Heart right ventricle (tissue), 16 donors: ENCODE results near the gene CLTCL1. TPM values are rescaled to one million over a fixed set of nuclear protein-coding genes. Genes with fewer than 3 reads are reported as not detected.

ENCODE experiments used
- ATAC-seq, 8 donors: fragments of 200-7000 bp; cut with Tn5 transposase; one replicate each; pipeline ENCODE4 v1.9.1; 2020; ENCODE audit warnings: mild to moderate bottlenecking in 8 of 8, moderate library complexity in 8 of 8, moderate number of reproducible peaks in 1 of 8
- DNase-seq, 2 donors: peaks; one replicate each; pipeline ENCODE4 v3.0.0-alpha.2; 2020
- H3K27ac ChIP-seq, 10 donors: fragments of 200-600 bp; sonication (generic) in 2 of 10; one replicate each; pipeline versions ENCODE4 v1.5.0 to v1.8.0; 2020 to 2022; ENCODE audit warnings: mild to moderate bottlenecking in 3 of 10
- H3K27me3 ChIP-seq, 7 donors: fragments of 200-600 bp; one replicate each; pipeline ENCODE4 v1.8.0; 2021 to 2022; ENCODE audit warnings: mild to moderate bottlenecking in 2 of 7
- H3K36me3 ChIP-seq, 9 donors: fragments of 200-600 bp; sonication (generic) in 1 of 9; one replicate each; pipeline versions ENCODE4 v1.5.0 to v1.8.0; 2020 to 2022; ENCODE audit warnings: mild to moderate bottlenecking in 2 of 9
- H3K4me1 ChIP-seq, 9 donors: fragments of 200-600 bp; sonication (generic) in 1 of 9; one replicate each; pipeline versions ENCODE4 v1.5.0 to v1.8.0; 2020 to 2022; ENCODE audit warnings: mild to moderate bottlenecking in 4 of 9
- H3K4me3 ChIP-seq, 10 donors: fragments of 200-600 bp; sonication (generic) in 2 of 10; one replicate each; pipeline versions ENCODE4 v1.5.0 to v1.8.0; 2020 to 2022; ENCODE audit warnings: mild to moderate bottlenecking in 7 of 10, moderate library complexity in 2 of 10
- H3K9me3 ChIP-seq, 11 donors: fragments of 200-600 bp in 10 of 11; sonication (generic) in 2 of 11; one replicate each; pipeline versions ENCODE4 v1.5.0 to v1.8.0; 2013 to 2022; ENCODE audit warnings: mild to moderate bottlenecking in 2 of 11, control low read depth in 1 of 11, moderate library complexity in 1 of 11
- WGBS, 2 donors: extraction: QIAGEN DNeasy Blood & Tissue Kit; methylation state at CpG; one replicate each; pipeline ENCODE4 v1.1.7; 2013; ENCODE audit warnings: inconsistent platforms in 1 of 2; 5-methylcytosine and 5-hydroxymethylcytosine counted together
- intact Hi-C, 10 donors: fragments of 100-400 bp; cut with DNase I; formaldehyde crosslinking; loops; one replicate each; pipeline versions ENCODE4 v1.11.1 to v1.14.2; 2022
- polyA plus RNA-seq, 2 donors: library from polyadenylated mRNA; stranded (reverse); fragments of 200-250 nt; gene quantifications; one replicate each; pipeline ENCODE4 v1.2.3, GENCODE V29; 2013
- total RNA-seq, 10 donors: library from RNA; stranded (reverse); fragmentation: NEBNext Ultra II Directional in 3 of 10; extraction: Animal tissue kit (Norgen Biotek cat#: 25700) in 3 of 10; gene quantifications; one replicate each; pipeline versions ENCODE4 v1.2.1 to v1.2.4, GENCODE V29; 2021 to 2023
- TF ChIP-seq, protein P1 (sequence below), 9 donors: fragments of 200-600 bp; sonication (generic) in 2 of 9; IDR thresholded peaks; one replicate each; pipeline versions ENCODE4 v1.5.0 to v1.8.0; 2021 to 2022; ENCODE audit warnings: antibody characterized with exemption in 9 of 9, mild to moderate bottlenecking in 5 of 9, moderate library complexity in 1 of 9
- donor health status: Arrhythmogenic right ventricular cardiomyopathy.
- donor health status: ischemic (EF 13 %, LVEDD 7.1; RV severe dilation, severe dysfunction).
- donor health status: healthy with polysubstance abuse.
- donor health status: DM: no; HTN: yes; CAD: no.
- donor health status: DM: no; HTN: no; CAD: no.
- donor health status: ischemic (EF 25% LVEDD 6.9; RV normal size, moderate dysfunction).
- donor health status: ischemic (EF 25% LVEDD 5.7; RV mildly dilated, moderate dysfunction).
- donor health status: healthy.
- donor health status: DM: yes; HTN: yes; CAD: no.
- donor health status: Ischemic cardiomyopathy.
- donor health status: ischemic (EF 35%, LVEDD 5.7; RV mildly dilated, moderate dysfunction).
- donor health status: nonischemic (EF 11% LVEDD 7.7; RV severe dilation, severe dysfunction).
- donor health status: DM: yes; HTN: yes; CAD: no.
- donor health status: PGD.
- donor health status: ischemic (EF 29% LVEDD 5.4; RV normal size, mild dysfunction).
- donor health status: nonischemic (EF 23%, LVEDD 6.1; RV moderate dilation, normal function).

CLTCL1 gene
- total and polyA plus RNA-seq, 12 donors = 5.4 to 21.9 (median 13.1) TPM

DNA sequence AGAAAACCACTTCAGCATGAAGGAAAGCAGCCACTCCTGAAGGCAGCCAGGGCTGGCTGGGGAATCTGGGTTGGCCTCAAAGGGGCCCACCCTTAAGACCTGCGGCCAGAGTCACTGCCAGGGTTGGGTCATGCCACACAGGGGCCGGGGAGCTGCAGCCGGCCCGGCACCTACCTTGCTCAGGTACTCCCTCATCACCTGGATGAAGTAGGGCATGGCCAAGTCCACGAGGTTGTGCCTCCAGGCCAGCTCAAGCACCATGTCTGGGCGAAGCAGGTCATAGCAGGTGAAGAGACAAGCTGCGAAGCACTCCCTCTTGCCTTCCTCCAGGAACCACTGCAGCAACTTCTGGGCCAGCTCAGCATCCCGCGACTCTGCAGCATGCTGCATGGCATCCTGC lies 108.3 kb downstream of the CLTCL1 start:
- no peak overlapping the region for H3K4me3 ChIP-seq
- H3K36me3 ChIP-seq = peaks cover 0 to 24% (median 0%) of the 10 kb centered on the region in 9 donors
- TF ChIP-seq, protein P1, sequence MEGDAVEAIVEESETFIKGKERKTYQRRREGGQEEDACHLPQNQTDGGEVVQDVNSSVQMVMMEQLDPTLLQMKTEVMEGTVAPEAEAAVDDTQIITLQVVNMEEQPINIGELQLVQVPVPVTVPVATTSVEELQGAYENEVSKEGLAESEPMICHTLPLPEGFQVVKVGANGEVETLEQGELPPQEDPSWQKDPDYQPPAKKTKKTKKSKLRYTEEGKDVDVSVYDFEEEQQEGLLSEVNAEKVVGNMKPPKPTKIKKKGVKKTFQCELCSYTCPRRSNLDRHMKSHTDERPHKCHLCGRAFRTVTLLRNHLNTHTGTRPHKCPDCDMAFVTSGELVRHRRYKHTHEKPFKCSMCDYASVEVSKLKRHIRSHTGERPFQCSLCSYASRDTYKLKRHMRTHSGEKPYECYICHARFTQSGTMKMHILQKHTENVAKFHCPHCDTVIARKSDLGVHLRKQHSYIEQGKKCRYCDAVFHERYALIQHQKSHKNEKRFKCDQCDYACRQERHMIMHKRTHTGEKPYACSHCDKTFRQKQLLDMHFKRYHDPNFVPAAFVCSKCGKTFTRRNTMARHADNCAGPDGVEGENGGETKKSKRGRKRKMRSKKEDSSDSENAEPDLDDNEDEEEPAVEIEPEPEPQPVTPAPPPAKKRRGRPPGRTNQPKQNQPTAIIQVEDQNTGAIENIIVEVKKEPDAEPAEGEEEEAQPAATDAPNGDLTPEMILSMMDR (IDR thresholded peaks at IDR 0.05) = no peak
- H3K4me1 ChIP-seq = peaks cover 0 to 16% (median 8%) of the 10 kb centered on the region in 9 donors
- H3K27me3 ChIP-seq = no peaks in the 10 kb centered on the region
- no peak overlapping the region for H3K27ac ChIP-seq
- DNase-seq = no peak
- intact Hi-C loops = loop anchor here in 2 of 10 donors (10.0 kb wide), 1 partner anchor 182 kb away; no protein-coding TSS in a partner anchor
- no peaks in the 10 kb centered on the region for H3K9me3 ChIP-seq
- ATAC-seq = no peak
- WGBS, 2 donors = 93 to 97% methylated on average over 9 of the region's 9 CpGs

DNA sequence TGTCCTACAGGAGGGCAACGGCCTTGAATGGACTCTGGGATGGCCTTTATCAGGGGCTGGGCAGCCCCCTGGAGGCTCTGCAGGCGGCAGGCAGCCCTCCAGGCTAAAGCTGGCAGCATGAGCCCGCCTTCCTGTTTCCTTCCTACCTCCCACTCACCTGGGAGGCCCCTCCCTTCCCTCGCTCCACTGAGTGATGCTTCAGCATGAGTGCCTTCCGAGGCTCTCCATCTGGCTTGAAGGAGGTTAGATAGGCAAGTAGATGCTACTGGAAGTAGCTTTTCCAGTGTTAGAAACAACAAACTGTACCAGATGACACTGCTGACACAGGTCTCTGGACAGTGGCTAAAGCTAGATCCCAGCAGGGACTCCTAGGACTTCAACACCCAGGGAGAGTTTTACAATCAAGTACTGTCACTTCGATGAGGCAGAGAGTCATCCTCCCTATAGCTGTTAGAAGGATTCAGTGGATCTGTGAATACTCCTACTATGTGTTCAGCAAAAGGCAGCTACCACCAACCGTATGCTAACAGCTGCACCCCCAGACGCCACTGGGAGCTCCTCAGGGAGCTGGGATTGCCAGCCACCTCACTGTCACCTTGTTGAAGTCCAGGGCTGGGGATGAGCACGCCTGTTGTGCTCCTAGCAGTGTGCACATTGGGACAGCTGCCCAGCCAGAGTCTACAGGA lies 108.9 kb downstream of the CLTCL1 start:
- TF ChIP-seq, protein P1 (IDR thresholded peaks at IDR 0.05) = no peak
- ATAC-seq = no peak
- peaks cover 0 to 18% (median 0%) of the 10 kb centered on the region in 9 donors for H3K36me3 ChIP-seq
- no peak for DNase-seq
- 67 to 82% methylated on average over 9 of the region's 9 CpGs for WGBS, 2 donors
- no peak overlapping the region for H3K27ac ChIP-seq
- H3K27me3 ChIP-seq = no peaks in the 10 kb centered on the region
- intact Hi-C loops = loop anchor here in 2 of 10 donors (10.0 kb wide), 1 partner anchor 182 kb away; no protein-coding TSS in a partner anchor
- no peak overlapping the region for H3K4me3 ChIP-seq
- H3K9me3 ChIP-seq = no peaks in the 10 kb centered on the region
- peaks cover 0 to 19% (median 11%) of the 10 kb centered on the region in 9 donors for H3K4me1 ChIP-seq

DNA sequence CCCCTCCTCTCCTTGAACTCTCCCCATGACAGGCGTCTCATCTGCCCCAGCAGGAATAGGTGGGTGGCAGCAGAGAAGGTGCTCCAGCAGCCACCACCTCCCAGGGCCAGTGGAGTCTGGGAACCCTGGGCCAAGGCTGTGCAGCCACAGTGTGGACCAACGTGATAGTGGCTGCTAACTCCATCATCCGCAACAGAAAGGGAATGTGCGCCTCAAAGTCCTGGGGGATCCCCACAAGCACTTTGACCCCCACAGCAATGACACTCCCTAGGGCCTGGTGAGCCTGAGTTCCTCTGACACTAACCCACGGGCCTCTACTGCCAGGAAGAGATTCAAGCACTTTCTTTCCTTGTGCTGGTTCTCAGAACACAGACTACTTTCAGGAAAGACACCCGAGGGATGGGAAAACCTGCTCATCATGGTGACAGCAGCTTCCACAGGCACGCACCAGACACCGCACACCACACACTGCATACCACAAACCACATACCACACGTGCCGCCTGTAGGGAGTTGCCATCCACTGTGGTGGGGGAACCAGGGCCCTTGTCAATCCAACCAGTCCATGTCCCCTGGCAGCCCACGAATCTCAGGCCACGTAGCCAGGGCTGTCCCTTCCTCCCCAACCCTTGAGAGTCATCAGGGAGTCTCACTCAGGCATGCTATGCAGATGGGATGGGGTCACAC lies 109.6 kb downstream of the CLTCL1 start:
- Histone ChIP-seq H3K9me3 (no peaks in the 10 kb centered on the region), H3K36me3 (peaks cover 0 to 13% (median 0%) of the 10 kb centered on the region in 9 donors), H3K27ac (no peak overlapping the region), H3K27me3 (no peaks in the 10 kb centered on the region), H3K4me1 (peaks cover 7 to 26% (median 18%) of the 10 kb centered on the region in 9 donors), H3K4me3 (no peak overlapping the region)
- TF ChIP-seq, protein P1 (IDR thresholded peaks at IDR 0.05) = no peak
- no peak for ATAC-seq
- intact Hi-C loops = loop anchor here in 2 of 10 donors (10.0 kb wide), 1 partner anchor 183 kb away; no protein-coding TSS in a partner anchor
- no peak for DNase-seq
- WGBS, 2 donors = 76 to 81% methylated on average over 12 of the region's 12 CpGs

DNA sequence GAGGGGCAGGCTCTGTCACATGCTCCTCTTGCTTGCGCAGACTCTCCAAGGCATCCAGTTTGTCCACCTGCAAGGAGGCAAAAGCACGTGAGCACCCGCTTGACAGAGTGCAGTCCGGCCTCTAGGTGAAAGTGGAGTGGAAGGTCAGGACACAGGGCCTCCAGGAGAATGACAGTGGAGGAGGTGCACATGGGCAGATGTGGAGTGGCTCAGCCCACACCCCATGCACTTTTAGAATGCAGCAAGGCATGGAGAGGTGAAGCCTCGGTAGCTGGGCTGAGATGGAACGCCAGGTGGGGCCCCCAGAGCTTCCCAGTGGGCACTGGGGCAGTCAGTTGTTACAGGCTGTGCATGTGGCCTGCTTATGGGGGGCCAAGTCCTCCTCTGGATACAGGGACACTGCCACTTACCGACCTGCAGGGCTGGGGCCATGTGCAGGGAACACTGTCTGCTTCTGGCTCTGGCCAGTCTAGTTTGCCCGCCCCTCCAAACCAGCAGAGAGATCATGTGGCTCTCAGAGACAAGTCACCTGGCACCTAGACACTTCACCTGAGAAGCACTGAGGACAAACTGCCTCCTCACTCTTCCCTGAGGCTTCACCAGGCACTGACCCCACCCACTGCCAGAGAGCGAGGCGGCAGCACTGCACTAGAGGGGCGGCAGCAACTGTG lies 110.6 kb downstream of the CLTCL1 start:
- intact Hi-C loops = loop anchor here in 2 of 10 donors (10.0 kb wide), 1 partner anchor 184 kb away; no protein-coding TSS in a partner anchor
- ATAC-seq (no peak), DNase-seq (no peak)
- TF ChIP-seq, protein P1 (IDR thresholded peaks at IDR 0.05) = no peak
- WGBS, 2 donors = 88 to 91% methylated on average over 11 of the region's 11 CpGs
- no peaks in the 10 kb centered on the region for H3K9me3 ChIP-seq
- H3K27ac ChIP-seq = no peak overlapping the region
- no peaks in the 10 kb centered on the region for H3K27me3 ChIP-seq
- H3K36me3 ChIP-seq = peaks cover 0 to 11% (median 0%) of the 10 kb centered on the region in 9 donors
- H3K4me1 ChIP-seq = peaks cover 8 to 36% (median 24%) of the 10 kb centered on the region in 9 donors
- no peak overlapping the region for H3K4me3 ChIP-seq
